CD4-positive, alpha-beta T cell treated with Interleukin-6 for 4 hours (primary cell): ENCODE measurements around the gene MYL11.
"Not testable (repeated sequence)": the region's sequence is repeated elsewhere in the genome, so short reads cannot be mapped to it uniquely, and the experiment has no call there.

Source experiments
- DNase-seq: peaks from one replicate; pipeline ENCODE4 v3.0.0-alpha.2; 2020; ENCODE audit warnings: mixed read lengths

Gene MYL11, protein sequence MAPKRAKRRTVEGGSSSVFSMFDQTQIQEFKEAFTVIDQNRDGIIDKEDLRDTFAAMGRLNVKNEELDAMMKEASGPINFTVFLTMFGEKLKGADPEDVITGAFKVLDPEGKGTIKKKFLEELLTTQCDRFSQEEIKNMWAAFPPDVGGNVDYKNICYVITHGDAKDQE

DNA sequence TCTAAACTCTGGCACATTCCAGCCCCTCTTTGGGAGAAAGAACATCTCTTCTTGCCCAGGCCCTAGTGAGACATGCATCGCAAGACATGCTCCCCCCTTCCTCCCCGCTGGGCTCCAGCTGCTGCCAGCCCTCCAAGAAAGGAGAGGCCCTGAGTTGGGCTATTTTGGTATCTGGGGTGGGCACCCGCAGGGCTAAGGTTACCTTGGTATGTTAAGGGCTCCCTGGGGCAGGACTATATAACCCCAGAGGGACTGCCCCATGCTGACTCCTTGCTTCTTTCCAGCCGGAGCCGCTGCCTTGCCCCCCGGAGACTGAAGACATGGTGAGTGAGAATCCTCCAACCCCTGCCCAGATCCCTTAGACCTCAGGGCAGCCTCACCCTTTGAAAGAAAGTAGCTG, at the start of gene MYL11:
MYL11 (plus strand) TSS at position 265 of the 400 bp plus-strand sequence; CDS start at position 321, 56 bp downstream.
- DNase-seq: no peak

DNA sequence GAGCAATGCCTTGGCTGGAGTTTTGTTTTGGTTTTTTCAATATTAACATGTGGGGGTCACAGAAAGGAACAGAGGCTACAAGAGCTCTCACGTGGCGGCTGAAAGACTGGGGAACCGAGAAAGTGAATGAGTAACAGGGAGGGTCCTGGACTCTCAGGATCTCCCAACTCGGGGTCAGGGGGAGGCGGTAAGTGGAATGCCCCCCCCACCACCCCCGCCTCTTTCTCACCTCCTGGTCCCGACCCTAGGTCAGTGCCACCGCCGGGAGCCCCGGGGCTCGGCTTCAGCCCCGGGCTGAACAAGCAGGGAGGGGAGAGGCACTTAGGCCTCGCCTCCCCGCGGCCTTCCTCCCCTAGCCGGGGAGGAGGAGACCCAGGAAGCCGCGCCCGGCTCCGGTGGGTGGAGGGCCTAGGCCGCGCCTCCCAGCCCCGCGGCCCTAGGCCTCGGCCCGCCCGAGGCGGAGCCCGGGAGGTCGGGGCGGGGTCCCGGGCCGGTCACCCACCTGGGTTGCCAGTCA, 40.1 kb upstream of the MYL11 start:
- peak; percentile 86 for DNase-seq

DNA sequence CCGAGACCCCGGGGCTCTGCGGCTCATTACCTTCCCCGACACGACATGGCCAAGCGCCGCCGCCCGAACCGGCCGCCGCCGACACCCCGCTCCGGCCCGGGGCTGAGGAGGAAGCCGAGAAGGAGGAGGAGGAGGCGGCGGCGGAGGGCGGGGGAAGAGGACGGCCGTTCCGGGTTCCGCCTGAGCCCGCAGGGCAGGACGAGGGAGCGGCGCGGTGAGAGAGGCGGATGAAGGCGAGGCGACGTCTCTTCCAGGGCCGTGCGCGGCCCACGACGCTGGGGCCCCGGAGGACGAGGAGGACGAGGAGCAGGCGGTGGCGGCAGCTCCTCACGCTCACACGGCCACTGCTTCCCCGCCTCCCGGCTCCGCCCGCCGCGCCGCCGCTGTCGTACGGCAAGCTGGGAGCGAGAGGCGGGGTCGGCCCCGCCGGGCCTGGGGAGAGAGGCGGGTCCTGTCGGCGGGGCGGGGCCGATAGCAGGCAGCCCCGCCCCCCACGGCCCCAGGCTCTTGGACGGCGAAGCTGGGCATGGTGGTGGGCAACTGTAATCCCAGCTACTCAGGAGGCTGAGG, 39.5 kb upstream of the MYL11 start:
- peak; percentile 82 for DNase-seq

DNA sequence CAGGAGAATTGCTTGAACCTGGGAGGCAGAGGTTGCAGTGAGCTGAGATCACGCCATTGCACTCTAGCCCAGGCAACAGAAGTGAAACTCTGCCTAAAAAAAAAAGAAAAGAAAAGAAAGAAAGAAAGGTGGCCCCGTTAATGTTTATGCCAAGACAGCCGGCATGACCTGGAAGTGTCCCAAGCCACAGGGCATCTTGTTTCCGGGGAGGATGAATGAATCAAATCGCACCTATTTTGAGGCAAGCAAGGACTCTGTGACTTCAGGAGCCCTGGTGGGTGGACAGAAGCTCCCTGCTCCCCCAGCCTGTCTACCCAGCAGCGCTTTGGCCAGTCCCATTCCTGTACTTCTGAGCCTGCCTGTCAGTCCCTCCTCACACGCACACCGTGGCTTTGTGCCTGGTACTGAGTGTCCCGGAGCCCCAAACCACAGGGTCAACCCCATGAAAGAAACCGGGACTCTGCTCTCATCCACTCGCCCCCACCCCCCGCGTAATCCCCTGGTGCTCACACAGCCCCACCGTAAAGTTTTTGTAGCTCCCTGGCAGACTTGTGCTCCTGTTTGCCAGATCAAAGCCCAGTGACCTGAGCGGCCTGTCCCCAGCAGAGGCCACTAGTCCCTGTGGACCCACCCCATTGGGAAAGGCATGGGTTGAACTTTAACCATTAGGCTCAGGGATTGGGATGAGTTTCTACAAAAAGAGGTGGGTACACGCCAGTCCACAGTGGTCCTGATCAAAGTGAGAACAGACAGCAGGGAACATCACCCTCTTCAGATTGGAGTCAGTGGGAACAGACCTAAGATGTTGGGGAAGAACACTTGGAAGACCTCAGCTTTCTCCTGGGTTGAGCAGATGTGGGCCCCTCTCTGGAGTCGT, 38.8 kb upstream of the MYL11 start:
- peak; percentile 45 for DNase-seq

DNA sequence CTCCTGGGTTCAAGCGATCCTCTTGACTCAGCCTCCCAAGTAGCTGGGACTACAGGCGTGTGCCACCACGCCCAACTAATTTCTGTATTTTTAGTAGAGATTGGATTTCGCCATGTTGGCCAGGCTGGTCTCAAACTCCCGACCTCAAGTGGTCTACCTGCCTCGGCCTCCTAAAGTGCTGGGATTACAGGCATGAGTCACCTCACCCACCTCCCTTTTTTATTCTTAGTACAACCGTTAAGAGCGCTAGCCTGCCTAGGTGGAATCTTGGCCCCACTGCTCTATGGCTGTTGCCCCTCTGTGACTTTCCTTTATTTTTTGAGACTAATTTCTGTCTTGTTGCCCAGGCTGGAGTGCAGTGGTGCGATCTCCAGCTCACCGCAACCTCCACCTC, 36.6 kb upstream of the MYL11 start:
- DNase-seq: not testable (repeated sequence)

DNA sequence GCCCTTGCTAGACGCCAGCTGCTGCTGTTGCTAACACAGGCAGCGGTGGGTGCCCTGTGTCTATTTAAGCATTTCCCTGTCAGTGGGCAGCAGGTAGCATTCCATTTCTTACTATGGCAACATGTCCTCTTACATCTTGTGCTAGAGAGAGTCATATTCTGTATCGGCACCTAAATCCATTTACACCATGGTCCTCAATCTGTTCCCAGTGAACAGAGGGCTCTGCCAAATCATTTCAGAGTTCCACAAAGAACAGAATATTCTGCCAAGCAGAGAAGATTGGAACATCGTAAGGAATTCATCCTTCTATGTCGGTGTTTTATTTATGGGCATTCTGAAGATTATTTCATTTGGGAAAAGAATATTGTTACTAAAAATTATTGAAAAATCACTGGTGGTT, 35.9 kb upstream of the MYL11 start:
- DNase-seq: not testable (repeated sequence)

DNA sequence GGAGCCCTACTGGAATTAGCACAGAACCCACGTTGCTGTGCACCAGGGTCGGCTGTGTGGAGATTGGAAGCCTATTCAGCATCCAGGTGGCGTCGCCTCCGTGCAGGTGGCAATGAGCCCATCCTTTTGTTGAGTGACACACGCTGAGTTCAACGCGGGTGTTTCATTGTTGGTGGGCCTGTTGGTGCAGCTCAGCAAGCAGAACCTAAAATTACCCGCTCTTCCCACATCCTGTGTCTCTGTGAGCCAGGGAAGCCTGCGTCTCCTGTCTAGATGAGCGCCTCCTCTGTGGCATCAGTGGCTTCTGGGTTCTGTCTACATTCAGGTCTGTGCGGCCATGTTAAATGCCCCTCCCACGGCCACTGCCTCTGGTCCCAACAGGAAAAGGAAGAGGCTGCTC, 34.0 kb upstream of the MYL11 start:
- DNase-seq: peak; percentile 13

DNA sequence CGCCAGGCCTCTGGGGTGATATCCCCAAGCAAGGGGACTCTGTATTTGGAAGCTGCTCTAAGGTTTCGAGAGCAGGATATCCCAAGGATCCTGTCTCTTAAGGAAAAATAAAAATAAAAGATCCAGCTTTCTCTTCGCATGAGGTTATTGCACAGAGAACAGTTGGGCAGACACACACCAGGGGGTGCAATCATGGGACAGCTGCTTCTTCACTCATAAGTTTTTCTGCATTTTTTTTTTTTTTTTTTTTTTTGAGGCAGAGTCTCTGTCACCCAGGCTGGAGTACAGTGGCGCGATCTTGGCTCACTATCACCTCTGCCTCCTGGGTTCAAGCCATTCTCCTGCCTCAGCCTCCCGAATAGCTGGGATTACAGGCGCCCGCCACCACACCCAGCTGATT, 32.6 kb upstream of the MYL11 start:
- DNase-seq: peak; percentile 11

DNA sequence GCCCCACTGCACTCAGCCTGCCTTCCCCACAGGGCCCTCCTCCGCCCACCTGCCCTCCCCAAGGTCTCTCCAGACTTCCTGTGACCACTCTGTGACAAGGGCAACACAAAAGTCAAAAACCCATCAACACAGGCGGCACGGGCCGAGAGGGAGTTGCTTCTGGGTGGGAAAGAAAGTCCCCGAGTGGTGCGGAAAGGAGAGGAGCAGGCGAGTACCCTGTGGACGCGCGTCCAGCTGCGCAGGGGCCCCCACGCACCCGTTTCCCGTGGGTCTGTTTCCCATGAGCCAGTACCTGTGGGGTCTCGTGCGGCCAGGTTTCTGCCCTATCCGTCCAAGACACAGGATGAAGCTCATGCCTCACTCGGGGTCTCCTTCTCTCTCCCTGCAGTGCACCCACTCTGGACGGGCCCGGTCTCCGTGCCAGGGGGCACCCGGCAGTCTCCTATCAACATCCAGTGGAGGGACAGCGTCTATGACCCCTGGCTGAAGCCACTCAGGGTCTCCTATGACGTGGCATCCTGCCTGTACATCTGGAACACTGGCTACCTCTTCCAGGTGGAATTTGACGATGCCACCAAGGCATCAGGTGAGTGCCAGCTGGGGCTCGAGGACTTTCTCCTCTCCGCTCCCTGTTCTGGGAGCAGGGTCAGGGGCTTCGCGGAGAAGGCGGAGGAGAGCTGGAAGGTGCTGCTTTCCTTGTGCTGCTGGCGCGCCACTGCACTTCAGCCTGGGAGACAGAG, 31.7 kb upstream of the MYL11 start:
- DNase-seq: no peak

DNA sequence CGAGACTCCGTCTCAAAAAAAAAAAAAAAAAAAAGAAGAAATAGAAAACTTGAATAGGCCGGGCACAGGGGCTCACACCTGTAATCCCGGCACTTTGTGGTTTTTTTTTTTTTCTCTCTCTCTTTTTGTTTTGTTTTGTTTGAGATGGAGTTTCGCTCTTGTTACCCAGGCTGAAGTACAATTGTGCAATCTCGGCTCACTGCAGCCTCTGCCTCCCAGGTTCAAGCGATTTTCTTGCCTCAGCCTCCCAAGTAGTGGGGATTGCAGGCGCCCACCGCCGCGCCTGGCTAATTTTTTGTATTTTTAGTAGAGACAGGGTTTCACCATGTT, 31.1 kb upstream of the MYL11 start:
- DNase-seq: not testable (repeated sequence)

DNA sequence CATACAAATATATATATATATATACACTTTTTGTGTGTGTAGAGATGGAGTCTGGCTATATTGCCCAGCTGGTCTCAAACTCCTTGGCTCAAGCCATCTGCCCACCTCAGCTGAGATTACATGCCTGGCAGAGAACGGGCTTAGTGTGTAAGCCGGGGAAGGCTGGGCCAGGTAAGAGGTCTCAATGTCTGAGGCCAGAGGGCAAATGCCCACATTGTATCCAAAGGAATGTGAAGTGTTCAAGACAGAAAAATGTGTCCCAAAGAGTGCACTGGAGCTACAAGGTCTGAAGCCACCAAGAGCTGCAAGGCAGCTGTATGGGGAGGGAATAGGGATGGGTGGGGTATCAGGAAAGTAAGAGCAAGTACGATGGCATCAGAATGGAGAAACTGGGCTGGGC, 28.3 kb upstream of the MYL11 start:
- DNase-seq: no peak

DNA sequence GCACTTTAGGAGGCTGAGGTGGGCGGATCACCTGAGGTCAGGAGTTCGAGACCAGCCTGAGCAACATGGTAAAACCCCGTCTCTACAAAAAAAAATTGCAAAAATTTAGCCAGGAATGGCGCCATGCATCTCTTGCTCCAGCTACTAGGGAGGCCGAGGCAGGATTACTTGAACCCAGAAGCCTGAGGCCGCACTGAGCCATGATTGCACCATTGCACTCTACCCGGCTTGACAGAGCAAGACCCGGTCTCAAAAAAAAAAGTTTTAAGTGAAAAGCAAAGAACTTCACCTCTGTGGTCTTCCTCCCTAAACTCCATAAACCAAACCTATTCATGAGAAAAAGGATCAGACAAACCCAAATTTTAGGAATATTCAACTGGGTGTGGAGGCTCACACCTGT, 26.5 kb upstream of the MYL11 start:
- no peak for DNase-seq

DNA sequence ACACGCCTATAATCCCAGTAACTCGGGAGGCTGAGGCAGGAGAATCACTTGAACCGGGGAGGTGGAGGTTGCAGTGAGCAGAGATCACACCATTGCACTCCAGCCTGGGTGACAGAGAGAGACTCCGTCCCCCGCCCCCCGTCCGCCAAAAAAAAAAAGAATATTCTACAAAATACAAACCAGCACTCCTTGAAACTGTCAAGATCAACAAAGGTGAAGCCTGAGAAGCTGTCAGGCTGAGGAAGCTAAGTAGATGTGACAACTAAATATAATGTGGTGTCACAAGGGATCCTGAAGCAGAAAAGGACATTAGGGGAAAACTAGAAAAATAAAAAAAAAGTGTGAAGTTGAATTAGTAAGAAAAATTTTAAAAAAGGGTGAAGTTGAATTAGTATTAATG, 25.7 kb upstream of the MYL11 start:
- DNase-seq: no peak

DNA sequence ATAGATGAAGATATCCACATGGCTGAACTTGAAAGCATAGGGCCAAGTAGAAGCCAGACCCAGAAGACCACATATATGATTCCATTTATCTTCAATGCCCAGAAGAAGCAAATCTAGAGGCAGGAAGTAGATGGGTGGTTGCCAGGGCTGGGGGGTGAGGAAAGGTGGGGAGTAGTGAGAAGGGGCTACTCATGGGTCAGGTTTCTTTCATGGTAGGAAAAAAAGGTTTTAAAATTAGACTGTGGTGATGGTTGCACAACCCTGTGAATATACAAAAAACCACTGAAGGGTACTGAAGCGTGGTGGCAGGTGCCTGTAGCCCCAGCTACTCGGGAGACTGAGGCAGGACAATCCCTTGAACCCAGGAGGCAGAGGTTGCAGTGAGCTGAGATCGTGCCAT, 24.9 kb upstream of the MYL11 start:
- DNase-seq: no peak

DNA sequence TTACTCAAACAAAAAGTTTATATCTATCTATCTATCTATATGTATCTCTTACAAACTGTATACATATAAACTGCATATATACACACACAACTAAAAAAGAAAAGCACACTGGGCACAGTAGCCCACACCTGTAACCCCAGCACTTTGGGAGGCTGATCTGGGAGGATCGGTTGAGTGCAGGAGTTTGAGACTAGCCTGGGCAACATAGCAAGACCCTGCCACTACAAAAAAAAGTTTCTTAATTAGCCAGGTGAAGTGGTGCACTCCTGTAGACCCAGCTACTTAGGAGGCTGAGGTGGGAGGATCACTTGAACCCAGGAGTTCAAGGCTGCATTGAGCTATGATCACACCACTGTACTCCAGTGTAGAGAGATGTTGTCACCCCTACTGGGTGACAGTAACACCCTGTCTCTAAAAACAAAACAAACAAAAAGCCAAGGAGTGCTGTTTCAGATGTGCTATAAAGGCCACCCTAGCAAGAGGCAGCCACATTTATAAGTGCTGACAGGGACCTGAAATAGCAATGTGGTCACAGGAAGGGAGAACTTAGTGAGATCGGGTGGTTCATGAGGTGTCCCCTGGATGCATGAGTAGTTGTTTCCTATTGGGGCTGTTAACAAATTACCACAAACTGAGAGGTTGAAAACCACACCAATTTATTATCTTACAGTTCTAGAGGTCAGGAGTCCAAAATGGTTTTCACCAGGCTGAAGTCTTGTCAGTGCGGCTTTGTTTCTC, 24.3 kb upstream of the MYL11 start:
- no peak for DNase-seq

DNA sequence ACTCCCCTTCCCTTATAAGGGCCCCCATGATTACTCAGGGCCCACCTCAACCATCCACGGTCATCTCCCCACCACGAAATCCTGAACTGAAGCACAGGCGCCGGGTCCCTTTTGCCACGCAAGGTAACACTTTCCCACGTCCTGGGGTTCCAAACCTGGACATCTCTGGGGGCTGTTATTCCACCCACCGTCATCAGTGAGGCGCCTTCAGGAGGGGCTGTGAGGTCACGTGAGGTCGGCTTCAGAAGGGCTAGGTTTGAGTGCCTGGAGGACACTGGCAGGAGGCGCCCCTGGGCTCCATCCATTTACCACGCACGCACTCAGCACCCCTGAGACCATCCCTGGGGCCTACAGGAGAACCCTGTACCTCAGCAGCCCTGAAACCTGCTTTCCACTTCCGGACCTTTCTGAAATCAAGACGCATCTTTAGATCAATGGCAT, 23.6 kb upstream of the MYL11 start:
- no peak for DNase-seq

DNA sequence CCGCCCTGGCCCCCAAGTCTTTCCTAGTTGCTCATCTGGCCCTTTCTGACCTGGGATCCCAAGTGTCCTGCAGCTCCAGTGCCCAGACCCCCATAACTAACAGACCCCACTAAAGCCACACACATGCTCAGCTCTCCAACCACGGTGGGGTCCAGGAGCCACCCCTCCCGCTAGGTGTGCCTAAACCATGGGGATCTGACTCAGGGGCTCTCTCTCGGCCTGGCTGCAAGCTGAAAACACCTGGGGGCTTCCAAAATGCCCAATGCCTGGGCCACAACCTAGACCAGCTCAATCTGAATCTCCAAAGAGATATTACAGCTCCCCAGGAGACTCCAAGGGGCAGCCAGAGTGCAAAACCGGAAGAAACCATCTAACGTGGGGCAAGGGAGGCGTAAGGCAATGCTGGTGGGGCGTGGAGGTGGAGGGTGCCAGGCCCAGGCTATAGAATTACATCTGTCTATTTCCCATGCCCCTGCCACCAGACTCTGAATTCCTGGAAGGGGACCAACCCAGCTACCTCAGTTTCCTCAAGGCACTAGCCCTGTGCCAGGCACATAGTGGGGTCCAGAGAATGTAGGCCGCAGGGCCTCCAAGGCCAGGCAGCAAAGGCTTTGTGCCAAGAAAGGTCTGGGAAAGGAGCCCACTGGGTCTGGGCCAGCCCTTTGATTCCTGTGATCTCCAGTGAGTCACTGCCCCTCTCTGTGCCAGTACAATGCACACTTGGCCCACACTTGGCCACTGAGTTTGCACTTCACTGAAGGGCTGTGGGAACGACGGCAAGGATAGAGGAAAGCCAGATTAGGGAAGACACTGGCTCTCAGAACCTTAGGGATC, 22.8 kb upstream of the MYL11 start:
- no peak for DNase-seq

DNA sequence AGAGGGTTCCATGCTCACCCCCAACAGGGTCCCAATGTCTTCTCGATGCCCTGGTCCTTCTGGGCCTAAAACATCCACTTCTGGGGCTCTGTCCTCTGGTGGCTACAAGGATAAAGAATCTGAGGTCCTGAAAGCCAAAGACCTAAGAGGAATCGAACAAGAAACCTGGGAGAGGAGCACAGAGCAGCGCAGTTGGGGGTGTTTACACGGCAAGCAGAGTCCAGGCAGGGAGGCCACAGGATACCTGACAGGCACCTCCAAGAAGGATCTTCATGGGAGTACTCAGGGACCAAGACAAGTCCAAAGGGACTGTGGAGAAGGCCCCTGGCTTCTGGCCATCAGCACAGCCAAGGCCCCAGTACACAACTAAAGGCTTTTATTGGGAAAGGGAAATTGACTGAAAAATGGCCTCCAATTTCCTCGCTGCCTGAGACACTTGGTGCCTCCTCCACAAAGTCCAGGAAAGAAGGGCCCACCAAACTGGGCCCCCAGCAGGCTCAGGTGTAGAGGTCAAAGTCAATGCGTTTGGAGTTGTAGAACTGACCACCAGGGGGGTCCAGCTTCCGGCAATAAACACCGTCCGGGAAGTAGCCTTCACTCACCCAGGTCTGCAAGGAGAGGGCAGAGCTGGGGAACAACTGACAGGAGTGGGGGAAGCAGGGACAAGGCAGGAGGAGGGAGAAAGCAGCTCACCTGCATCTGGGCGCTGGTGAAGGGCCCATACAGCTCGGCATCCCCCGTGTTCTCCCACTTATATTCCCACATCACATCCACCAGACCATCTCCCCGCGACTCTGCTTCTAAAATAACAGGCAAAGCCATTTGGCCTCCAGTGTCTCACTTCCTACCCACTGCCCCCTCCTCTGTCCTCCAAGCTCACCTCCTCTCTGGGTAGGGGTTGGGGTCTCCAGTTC, 21.9 kb upstream of the MYL11 start:
- no peak for DNase-seq

DNA sequence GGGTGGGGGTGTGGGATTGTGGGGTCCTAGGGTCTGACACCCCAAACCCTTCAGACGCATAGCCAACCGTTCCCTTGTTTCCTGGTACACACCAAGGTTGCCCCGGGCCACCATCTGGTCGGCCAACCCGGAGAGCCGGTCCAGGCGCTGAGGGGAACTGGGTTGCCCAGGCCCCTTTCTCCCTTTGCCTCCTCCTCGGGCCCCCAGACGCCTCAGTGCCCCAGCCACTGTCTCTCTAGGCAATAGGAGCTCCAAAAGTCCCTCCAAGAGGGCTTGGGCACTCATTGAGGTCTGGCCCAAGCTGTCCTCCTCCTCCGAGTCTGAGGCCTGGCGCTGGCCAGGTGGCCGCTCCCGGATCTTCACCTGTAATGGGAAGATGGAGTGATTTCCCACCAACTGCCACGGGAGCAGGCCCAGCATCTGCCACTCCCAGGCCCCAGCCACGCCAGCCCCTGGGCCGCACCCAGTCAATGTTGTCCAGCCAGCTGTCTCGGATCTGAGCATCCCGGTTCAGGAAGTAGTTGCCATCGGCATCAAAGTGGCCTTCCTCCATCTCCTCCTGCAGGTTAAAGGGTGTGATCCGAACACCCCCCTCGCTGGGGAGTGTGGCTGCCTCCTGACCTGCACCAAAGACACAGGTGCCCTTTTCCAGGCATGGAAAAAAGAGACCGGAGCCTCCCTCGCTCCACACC, 21.0 kb upstream of the MYL11 start:
- DNase-seq: no peak
